Erythroblast (primary cell): ENCODE data around the gene ZBTB7C.

Experiments used
- GATA1 ChIP-seq: IDR thresholded peaks from 2 replicates; pipeline ENCODE4 v1.6.1; 2011; ENCODE audit warnings: low read depth, mild to moderate bottlenecking, control low read depth, low read length, moderate library complexity
- POLR2A ChIP-seq: IDR thresholded peaks from 2 replicates; pipeline ENCODE4 v1.6.1; 2011; ENCODE audit warnings: mild to moderate bottlenecking, low read length

DNA sequence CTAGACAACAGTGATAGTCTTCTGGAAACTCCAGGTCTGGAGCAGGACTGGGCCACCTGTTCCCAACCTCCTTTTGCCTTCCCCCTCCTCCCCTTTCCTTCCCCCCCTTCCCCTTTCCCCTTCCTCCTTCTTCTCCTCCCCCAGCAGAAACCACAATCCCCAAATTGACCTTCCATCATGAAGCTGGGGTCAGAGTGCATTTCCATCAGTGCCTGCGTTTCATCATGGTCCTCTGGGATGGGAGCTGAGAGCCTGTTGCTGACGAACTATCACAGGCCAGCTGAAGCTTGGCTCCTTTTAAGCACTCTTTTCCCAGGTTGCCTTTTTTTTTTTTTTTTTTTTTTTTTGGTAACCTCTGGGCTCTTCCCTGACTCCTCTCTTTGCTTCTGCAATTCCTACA is 426.1 kb downstream of the ZBTB7C start:
- TF ChIP-seq POLR2A (no peak), GATA1 (no peak)
